ENCODE data around the gene SEPTIN7.

GRCh38 chr7:35839860-35840854 is 39.3 kb downstream of the SEPTIN7 start:
- TF ChIP-seq, protein P1, sequence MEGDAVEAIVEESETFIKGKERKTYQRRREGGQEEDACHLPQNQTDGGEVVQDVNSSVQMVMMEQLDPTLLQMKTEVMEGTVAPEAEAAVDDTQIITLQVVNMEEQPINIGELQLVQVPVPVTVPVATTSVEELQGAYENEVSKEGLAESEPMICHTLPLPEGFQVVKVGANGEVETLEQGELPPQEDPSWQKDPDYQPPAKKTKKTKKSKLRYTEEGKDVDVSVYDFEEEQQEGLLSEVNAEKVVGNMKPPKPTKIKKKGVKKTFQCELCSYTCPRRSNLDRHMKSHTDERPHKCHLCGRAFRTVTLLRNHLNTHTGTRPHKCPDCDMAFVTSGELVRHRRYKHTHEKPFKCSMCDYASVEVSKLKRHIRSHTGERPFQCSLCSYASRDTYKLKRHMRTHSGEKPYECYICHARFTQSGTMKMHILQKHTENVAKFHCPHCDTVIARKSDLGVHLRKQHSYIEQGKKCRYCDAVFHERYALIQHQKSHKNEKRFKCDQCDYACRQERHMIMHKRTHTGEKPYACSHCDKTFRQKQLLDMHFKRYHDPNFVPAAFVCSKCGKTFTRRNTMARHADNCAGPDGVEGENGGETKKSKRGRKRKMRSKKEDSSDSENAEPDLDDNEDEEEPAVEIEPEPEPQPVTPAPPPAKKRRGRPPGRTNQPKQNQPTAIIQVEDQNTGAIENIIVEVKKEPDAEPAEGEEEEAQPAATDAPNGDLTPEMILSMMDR (conservative IDR thresholded peaks at IDR 0.05; ENCODE audit: low read depth, low read length) = no peak
- no peak for TF ChIP-seq POLR2A (IDR thresholded peaks at IDR 0.05; ENCODE audit: low read depth, low read length)
- no peak for TF ChIP-seq BHLHE40 (IDR thresholded peaks at IDR 0.05; ENCODE audit: low read depth, low read length)
- no peak for TF ChIP-seq MAFK (IDR thresholded peaks at IDR 0.05; ENCODE audit: low read depth, low read length)
- TF ChIP-seq, protein P2, sequence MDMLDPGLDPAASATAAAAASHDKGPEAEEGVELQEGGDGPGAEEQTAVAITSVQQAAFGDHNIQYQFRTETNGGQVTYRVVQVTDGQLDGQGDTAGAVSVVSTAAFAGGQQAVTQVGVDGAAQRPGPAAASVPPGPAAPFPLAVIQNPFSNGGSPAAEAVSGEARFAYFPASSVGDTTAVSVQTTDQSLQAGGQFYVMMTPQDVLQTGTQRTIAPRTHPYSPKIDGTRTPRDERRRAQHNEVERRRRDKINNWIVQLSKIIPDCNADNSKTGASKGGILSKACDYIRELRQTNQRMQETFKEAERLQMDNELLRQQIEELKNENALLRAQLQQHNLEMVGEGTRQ (IDR thresholded peaks at IDR 0.05; ENCODE audit: low read depth, low read length) = no peak
